Gastrocnemius medialis (tissue), 4 donors: ENCODE measurements around the gene AP3S2. TPM values are rescaled to one million over a fixed set of nuclear protein-coding genes. Genes with fewer than 3 reads are reported as not detected.

Experiments used
- ATAC-seq, 2 donors: fragments of 150-250 bp; one replicate each; pipeline ENCODE4 v1.9.1; 2016
- DNase-seq, 2 donors: peaks; one replicate each; pipeline ENCODE4 v3.0.0-alpha.2; 2019
- H3K27ac ChIP-seq, 4 donors: fragments of 200-600 bp; sonication (generic); 1 replicate in 1 of 4; 2 replicates in 3 of 4; pipeline ENCODE4 v1.5.1; 2016 to 2018; ENCODE audit warnings: mild to moderate bottlenecking in 2 of 4, moderate library complexity in 1 of 4
- H3K27me3 ChIP-seq, 3 donors: fragments of 200-600 bp; sonication (generic) in 2 of 3; 1 replicate in 1 of 3; 2 replicates in 2 of 3; pipeline versions ENCODE4 v1.5.1 to v1.6.0; 2016 to 2019; ENCODE audit warnings: mild to moderate bottlenecking in 1 of 3, moderate library complexity in 1 of 3
- H3K36me3 ChIP-seq, 2 donors: fragments of 200-600 bp; sonication (generic) in 1 of 2; one replicate each; pipeline ENCODE4 v1.5.1; 2017 to 2018
- H3K4me1 ChIP-seq, 2 donors: fragments of 200-600 bp; sonication (generic) in 1 of 2; one replicate each; pipeline ENCODE4 v1.5.1; 2016 to 2017; ENCODE audit warnings: mild to moderate bottlenecking in 2 of 2
- H3K4me3 ChIP-seq, 4 donors: fragments of 200-600 bp; sonication (generic) in 3 of 4; 1 replicate in 1 of 4; 2 replicates in 3 of 4; pipeline ENCODE4 v1.5.1; 2016 to 2019; ENCODE audit warnings: mild to moderate bottlenecking in 2 of 4
- H3K9me3 ChIP-seq, 3 donors: fragments of 200-600 bp; sonication (generic) in 2 of 3; 1 replicate in 1 of 3; 2 replicates in 2 of 3; pipeline ENCODE4 v1.5.1; 2016 to 2019
- CTCF ChIP-seq, 5 experiments: fragments of 450-650 bp in 3 of 5; fragments of 200-600 bp in 2 of 5; sonication (generic) in 2 of 5; IDR thresholded peaks in 4 of 5; conservative IDR thresholded peaks in 1 of 5; 1 replicate in 4 of 5; 2 replicates in 1 of 5; pipeline ENCODE4 v1.5.1; 2016 to 2019; ENCODE audit warnings: antibody characterized with exemption in 5 of 5, mild to moderate bottlenecking in 3 of 5, moderate library complexity in 3 of 5
- POLR2A ChIP-seq, 2 donors: fragments of 450-650 bp; IDR thresholded peaks; one replicate each; pipeline ENCODE4 v1.6.1; 2017; ENCODE audit warnings: antibody characterized with exemption in 2 of 2, mild to moderate bottlenecking in 2 of 2, moderate library complexity in 2 of 2
- in situ Hi-C, 4 donors: fragments of 200-750 bp; cut with MboI; loops; one replicate each; pipeline versions ENCODE4 v1.15.0 to v1.8.0; 2017; ENCODE audit warnings: low sequenced_read_pairs in 4 of 4
- intact Hi-C: fragments of 100-400 bp; cut with DNase I; formaldehyde crosslinking; loops from one replicate; pipeline ENCODE4 v1.15.1; 2023; ENCODE audit warnings: low total_unique reads
- total RNA-seq, 4 donors: library from RNA; depleted of rRNA; stranded (reverse); fragments of >200 nt; gene quantifications; one replicate each; pipeline versions ENCODE4 v1.1.0 to v1.2.3, GENCODE V29; 2016

Gene AP3S2
- total RNA-seq, 4 donors from 2014 or later: 48.4 to 82.6 (median 71.3) TPM

- no peak overlapping the region for H3K27ac ChIP-seq
- no peak for DNase-seq
- in situ Hi-C loops: no loop called here
These were observed 97.8 kb downstream of the AP3S2 start for GRCh38 chr15:89795996-89796395.

GRCh38 chr15:89794627-89795241 is 99.1 kb downstream of the AP3S2 start:
- Histone ChIP-seq H3K27ac (no peak overlapping the region), H3K36me3 (no peaks in the 10 kb centered on the region), H3K4me1 (peaks cover 0 to 7% of the 10 kb centered on the region in 2 donors), H3K9me3 (no peaks in the 10 kb centered on the region), H3K4me3 (no peak overlapping the region), H3K27me3 (no peaks in the 10 kb centered on the region)
- ATAC-seq (no peak), DNase-seq (no peak)
- intact Hi-C loops (no loop called here), in situ Hi-C loops (no loop called here)
- TF ChIP-seq CTCF (IDR thresholded peaks at IDR 0.05 in 4 of 5, conservative IDR thresholded peaks at IDR 0.05 in 1 of 5): no peak
- TF ChIP-seq POLR2A (IDR thresholded peaks at IDR 0.05): no peak

More at GRCh38 chr15:89795996-89796395, 97.8 kb downstream of the AP3S2 start:
- ATAC-seq: no peak
- TF ChIP-seq CTCF (IDR thresholded peaks at IDR 0.05 in 4 of 5, conservative IDR thresholded peaks at IDR 0.05 in 1 of 5): no peak
- no peak for TF ChIP-seq POLR2A (IDR thresholded peaks at IDR 0.05)
- Histone ChIP-seq H3K27me3 (no peaks in the 10 kb centered on the region), H3K9me3 (no peaks in the 10 kb centered on the region), H3K4me1 (peaks cover 0 to 7% of the 10 kb centered on the region in 2 donors), H3K4me3 (no peak overlapping the region), H3K36me3 (no peaks in the 10 kb centered on the region)
- intact Hi-C loops: no loop called here

- Histone ChIP-seq H3K27me3 (no peaks in the 10 kb centered on the region), H3K4me3 (no peak overlapping the region), H3K27ac (no peak overlapping the region), H3K4me1 (peaks cover 0 to 7% of the 10 kb centered on the region in 2 donors), H3K9me3 (no peaks in the 10 kb centered on the region), H3K36me3 (no peaks in the 10 kb centered on the region)
- TF ChIP-seq POLR2A (IDR thresholded peaks at IDR 0.05) (no peak), CTCF (IDR thresholded peaks at IDR 0.05 in 4 of 5, conservative IDR thresholded peaks at IDR 0.05 in 1 of 5) (no peak)
- intact Hi-C loops (no loop called here), in situ Hi-C loops (no loop called here)
- ATAC-seq (no peak), DNase-seq (no peak)
These were observed 101.5 kb downstream of the AP3S2 start for GRCh38 chr15:89792106-89792805.

- Histone ChIP-seq H3K27ac (no peak overlapping the region), H3K9me3 (no peaks in the 10 kb centered on the region), H3K4me1 (peaks cover 0 to 7% of the 10 kb centered on the region in 2 donors), H3K4me3 (no peak overlapping the region), H3K36me3 (no peaks in the 10 kb centered on the region), H3K27me3 (no peaks in the 10 kb centered on the region)
- intact Hi-C loops (no loop called here), in situ Hi-C loops (no loop called here)
- DNase-seq (no peak), ATAC-seq (no peak)
- no peak for TF ChIP-seq POLR2A (IDR thresholded peaks at IDR 0.05)
- TF ChIP-seq CTCF (IDR thresholded peaks at IDR 0.05 in 4 of 5, conservative IDR thresholded peaks at IDR 0.05 in 1 of 5): no peak
These were observed 103.1 kb downstream of the AP3S2 start for GRCh38 chr15:89790661-89791060.
